ENCODE data around the gene SMCO2.

Gene SMCO2

GRCh38 chr12:27455589-27455988 lies 9.1 kb downstream of the SMCO2 start:
- no peak for DNase-seq

GRCh38 chr12:27456618-27457017 lies 10.1 kb downstream of the SMCO2 start:
- no peak for DNase-seq

GRCh38 chr12:27460471-27460978 lies 14.0 kb downstream of the SMCO2 start:
- no peak for DNase-seq

GRCh38 chr12:27462151-27462694 lies 15.7 kb downstream of the SMCO2 start:
- no peak for DNase-seq

- no peak for DNase-seq
These were observed 16.3 kb downstream of the SMCO2 start for GRCh38 chr12:27462851-27463250.

GRCh38 chr12:27463511-27464219 lies 17.1 kb downstream of the SMCO2 start:
- DNase-seq = no peak

- DNase-seq = no peak
These were observed 17.7 kb downstream of the SMCO2 start for GRCh38 chr12:27464220-27464554.

GRCh38 chr12:27467641-27468040 lies 21.1 kb downstream of the SMCO2 start:
- DNase-seq = no peak

GRCh38 chr12:27468241-27468640 lies 21.7 kb downstream of the SMCO2 start:
- DNase-seq = no peak

GRCh38 chr12:27469176-27469736 lies 22.7 kb downstream of the SMCO2 start:
- no peak for DNase-seq

- DNase-seq = no peak
These were observed 26.1 kb downstream of the SMCO2 start for GRCh38 chr12:27472604-27473003.

GRCh38 chr12:27474344-27474743 lies 27.8 kb downstream of the SMCO2 start:
- no peak for DNase-seq

GRCh38 chr12:27477049-27477448 lies 30.5 kb downstream of the SMCO2 start:
- DNase-seq = no peak

- no peak for DNase-seq
These were observed 32.4 kb downstream of the SMCO2 start for GRCh38 chr12:27478949-27479348.

GRCh38 chr12:27480016-27480415 lies 33.5 kb downstream of the SMCO2 start:
- no peak for DNase-seq

GRCh38 chr12:27486961-27487360 lies 40.4 kb downstream of the SMCO2 start:
- DNase-seq = no peak

GRCh38 chr12:27488479-27488878 lies 41.9 kb downstream of the SMCO2 start:
- no peak for DNase-seq

- DNase-seq = no peak
These were observed 44.7 kb downstream of the SMCO2 start for GRCh38 chr12:27491226-27491625.

- DNase-seq = no peak
These were observed 46.9 kb downstream of the SMCO2 start for GRCh38 chr12:27493260-27493940.

- DNase-seq = no peak
These were observed 50.9 kb downstream of the SMCO2 start for GRCh38 chr12:27497446-27497845.

GRCh38 chr12:27498149-27498548 lies 51.6 kb downstream of the SMCO2 start:
- DNase-seq = no peak

GRCh38 chr12:27498761-27499160 lies 52.2 kb downstream of the SMCO2 start:
- no peak for DNase-seq

- DNase-seq = no peak
These were observed 52.8 kb downstream of the SMCO2 start for GRCh38 chr12:27499377-27499776.

GRCh38 chr12:27500546-27500945 lies 54.0 kb downstream of the SMCO2 start:
- no peak for DNase-seq
